HAP-1 (cell line): ENCODE data around the gene SLC5A6.
"Not testable (repeated sequence)": the region's sequence is repeated elsewhere in the genome, so short reads cannot be mapped to it uniquely, and the experiment has no call there.

Experiments used
- DNase-seq, 2 experiments: peaks; one replicate each; pipeline ENCODE4 v3.0.0-alpha.2; 2016 to 2020; ENCODE audit warnings: low spot score in 2 of 2
- H3K27me3 ChIP-seq: fragments of 250-450 bp; sonication (Bioruptor Pico); 2 replicates; pipeline ENCODE4 v1.5.1; 2020; ENCODE audit warnings: low read depth, mild to moderate bottlenecking, moderate library complexity
- H3K36me3 ChIP-seq: fragments of 250-450 bp; sonication (Bioruptor Pico); replicated peaks from 2 replicates; pipeline ENCODE4 v1.5.1; 2020; ENCODE audit warnings: mild to moderate bottlenecking
- H3K4me1 ChIP-seq: fragments of 250-450 bp; sonication (Bioruptor Pico); 2 replicates; pipeline ENCODE4 v1.5.1; 2020; ENCODE audit warnings: mild to moderate bottlenecking
- H3K4me3 ChIP-seq: fragments of 250-450 bp; sonication (Bioruptor Pico); 2 replicates; pipeline ENCODE4 v1.5.1; 2020; ENCODE audit warnings: mild to moderate bottlenecking, moderate library complexity
- H3K9me3 ChIP-seq: fragments of 250-450 bp; sonication (Bioruptor Pico); 2 replicates; pipeline ENCODE4 v1.5.1; 2020; ENCODE audit warnings: mild to moderate bottlenecking, moderate library complexity
- in situ Hi-C: fragments of 300-500 bp; cut with MboI; formaldehyde crosslinking; loops from 3 replicates; pipeline ENCODE4 v1.14.3; 2020; ENCODE audit warnings: low sequenced_read_pairs, inconsistent platforms, mixed read lengths

Gene SLC5A6

GRCh38 chr2:27206346-27206745, 5.7 kb downstream of the SLC5A6 start:
- Histone ChIP-seq H3K4me1 (peaks cover 16% of the 10 kb centered on the region), H3K36me3 (peaks cover 75% of the 10 kb centered on the region)

GRCh38 chr2:27205206-27205605, 6.9 kb downstream of the SLC5A6 start:
- H3K4me1 ChIP-seq, result peaks cover 11% of the 10 kb centered on the region
- H3K36me3 ChIP-seq, result peaks cover 80% of the 10 kb centered on the region
- no peak overlapping the region for H3K4me3 ChIP-seq
- DNase-seq, result no peak
- H3K27me3 ChIP-seq, result no peaks in the 10 kb centered on the region
- in situ Hi-C loops, result no loop called here
- no peaks in the 10 kb centered on the region for H3K9me3 ChIP-seq

More at GRCh38 chr2:27206346-27206745, 5.7 kb downstream of the SLC5A6 start:
- no peaks in the 10 kb centered on the region for H3K9me3 ChIP-seq
- H3K4me3 ChIP-seq, result no peak overlapping the region
- DNase-seq, result no peak
- in situ Hi-C loops, result no loop called here
- no peaks in the 10 kb centered on the region for H3K27me3 ChIP-seq

DNA sequence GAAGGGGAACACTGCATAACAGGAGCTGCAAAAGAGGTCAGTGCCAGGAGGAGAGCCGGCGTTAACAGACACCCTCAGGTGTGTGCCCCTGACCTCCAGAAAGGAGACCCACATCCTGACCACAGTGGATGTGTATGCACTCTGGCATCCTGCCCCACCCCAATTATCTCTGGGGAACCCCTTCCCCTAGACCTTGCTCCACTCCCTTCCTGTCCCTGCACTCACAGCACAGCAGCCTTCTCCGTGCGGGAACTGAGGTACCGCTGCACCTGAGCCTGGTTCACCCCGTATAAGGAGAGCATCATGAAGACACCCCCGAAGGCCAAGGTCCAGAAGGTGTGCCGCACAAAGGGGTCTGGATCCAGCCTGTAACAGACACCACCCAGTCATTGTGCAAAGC, 7.5 kb downstream of the SLC5A6 start:
- Histone ChIP-seq H3K4me3 (no peak overlapping the region), H3K4me1 (peaks cover 7% of the 10 kb centered on the region), H3K27me3 (no peaks in the 10 kb centered on the region), H3K36me3 (peaks cover 86% of the 10 kb centered on the region), H3K9me3 (no peaks in the 10 kb centered on the region)
- no peak for DNase-seq
- in situ Hi-C loops, result no loop called here

DNA sequence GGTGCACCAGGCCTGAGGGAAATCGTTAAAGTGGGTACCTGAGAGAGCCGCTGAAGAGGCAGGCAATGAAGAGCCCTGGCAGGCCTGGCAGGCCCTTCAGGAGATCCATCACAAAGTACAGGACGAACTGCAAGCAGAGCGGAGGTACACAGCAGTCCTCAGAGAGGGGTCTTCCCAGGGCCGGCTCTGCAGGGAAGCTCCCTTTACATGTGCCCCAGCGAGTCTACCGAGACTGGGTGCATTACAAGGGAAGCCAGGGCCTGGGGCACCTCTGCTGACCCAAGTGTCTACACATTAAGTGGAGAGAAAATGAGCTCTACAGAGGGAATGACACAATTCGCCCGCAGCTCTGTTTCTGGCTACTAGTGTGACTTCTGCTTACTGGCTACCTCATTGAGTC, 8.3 kb downstream of the SLC5A6 start:
- no peaks in the 10 kb centered on the region for H3K9me3 ChIP-seq
- in situ Hi-C loops, result no loop called here
- no peaks in the 10 kb centered on the region for H3K27me3 ChIP-seq
- H3K4me1 ChIP-seq, result no peaks in the 10 kb centered on the region; the same call in 1 of the 2 replicates
- H3K36me3 ChIP-seq, result peaks cover 88% of the 10 kb centered on the region
- no peak overlapping the region for H3K4me3 ChIP-seq
- DNase-seq, result no peak

DNA sequence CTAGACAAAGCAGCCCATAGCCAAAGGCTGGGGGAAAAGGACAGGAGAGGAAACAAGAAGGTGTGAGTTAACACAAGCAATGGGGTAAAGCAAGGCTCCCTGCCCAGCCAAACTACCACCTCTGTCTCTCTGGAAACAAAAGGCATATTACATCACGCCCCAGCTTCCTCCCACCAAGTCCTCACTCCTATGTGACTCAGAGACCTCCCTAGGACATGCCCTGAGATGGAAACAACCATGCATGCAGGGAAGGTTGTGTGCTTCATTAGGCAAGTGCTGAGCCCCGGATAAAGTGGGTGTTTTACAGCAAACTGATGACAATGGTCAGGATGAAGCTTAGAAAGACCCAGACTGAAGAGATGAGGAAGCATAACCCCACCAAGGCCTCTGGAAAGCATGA, 9.2 kb downstream of the SLC5A6 start:
- Histone ChIP-seq H3K4me3 (no peak overlapping the region), H3K4me1 (no peaks in the 10 kb centered on the region), H3K36me3 (peaks cover 80% of the 10 kb centered on the region), H3K27me3 (no peaks in the 10 kb centered on the region), H3K9me3 (no peaks in the 10 kb centered on the region)
- DNase-seq, result no peak
- in situ Hi-C loops, result no loop called here

DNA sequence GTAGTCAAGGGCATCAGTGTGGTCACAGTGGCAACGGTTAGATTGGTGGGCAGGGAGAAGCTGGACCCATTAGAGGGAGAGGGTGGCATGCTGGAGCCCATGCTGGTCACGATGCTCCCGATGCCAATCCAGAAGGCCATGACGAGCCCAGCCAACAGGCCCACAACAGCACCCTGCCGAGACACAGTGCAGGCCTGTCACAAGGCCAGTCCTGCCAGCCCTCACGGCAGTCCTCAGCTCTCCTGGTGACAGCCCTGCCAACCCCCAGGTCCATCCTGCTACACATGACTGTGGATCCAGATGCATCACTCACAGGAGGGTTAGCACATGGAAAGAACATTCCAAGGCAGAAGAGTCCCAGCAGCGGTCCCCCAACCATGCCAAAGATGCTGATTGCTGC, 10.4 kb downstream of the SLC5A6 start:
- Histone ChIP-seq H3K4me3 (no peak overlapping the region), H3K36me3 (peaks cover 68% of the 10 kb centered on the region), H3K4me1 (no peaks in the 10 kb centered on the region), H3K27me3 (no peaks in the 10 kb centered on the region), H3K9me3 (no peaks in the 10 kb centered on the region)
- in situ Hi-C loops, result no loop called here
- DNase-seq, result no peak

DNA sequence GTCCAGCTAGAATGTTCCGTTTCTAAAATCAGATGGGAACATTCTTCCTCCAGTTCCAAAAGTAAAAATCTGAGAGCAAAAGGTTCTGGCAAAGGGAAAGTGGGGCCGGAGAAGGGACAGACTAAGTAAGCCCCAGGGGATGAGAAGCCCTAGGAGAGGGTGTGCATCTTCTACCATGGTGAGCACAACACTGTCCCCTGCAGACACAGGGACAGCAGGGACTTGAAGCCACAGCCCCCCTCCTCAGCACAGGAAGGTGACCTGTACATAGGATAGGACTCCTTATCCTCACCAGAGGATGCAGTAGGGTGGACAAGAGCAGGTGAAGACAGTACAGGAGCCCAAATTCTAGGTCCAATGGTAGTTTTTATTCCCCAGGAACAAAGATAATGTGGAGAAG, 12.8 kb downstream of the SLC5A6 start:
- DNase-seq, result no peak

DNA sequence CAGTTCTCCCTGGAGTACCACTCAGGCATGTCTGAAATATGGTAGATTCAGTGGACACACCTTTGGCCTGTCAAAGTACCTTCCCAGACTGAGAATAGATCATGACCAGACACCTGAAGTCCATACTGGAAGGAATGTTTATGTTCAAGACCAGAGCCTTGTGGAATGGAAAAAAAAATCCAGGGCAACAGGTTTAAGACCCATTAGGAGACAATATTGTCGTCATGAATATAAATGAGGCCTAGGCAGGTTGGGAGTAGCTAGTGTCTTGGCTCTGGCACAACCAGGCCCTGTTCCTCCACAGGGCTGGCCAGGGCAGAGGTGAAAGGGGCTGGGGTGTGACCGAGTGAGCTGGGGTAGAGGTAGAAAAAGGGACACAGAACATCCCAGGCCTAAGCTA, 13.4 kb downstream of the SLC5A6 start:
- in situ Hi-C loops, result loop anchor here (25.0 kb wide), 1 partner anchor 236 kb away; the partner anchor contains the start of gene MAPRE3
- Histone ChIP-seq H3K4me1 (no peaks in the 10 kb centered on the region), H3K9me3 (no peaks in the 10 kb centered on the region), H3K36me3 (peaks cover 38% of the 10 kb centered on the region), H3K4me3 (no peak overlapping the region), H3K27me3 (no peaks in the 10 kb centered on the region)
- no peak for DNase-seq

More for the DNA sequence above, 12.8 kb downstream of the SLC5A6 start:
- Histone ChIP-seq H3K4me1 (no peaks in the 10 kb centered on the region), H3K27me3 (no peaks in the 10 kb centered on the region), H3K36me3 (peaks cover 44% of the 10 kb centered on the region), H3K9me3 (no peaks in the 10 kb centered on the region), H3K4me3 (no peak overlapping the region)
- in situ Hi-C loops, result loop anchor here (25.0 kb wide), 1 partner anchor 237 kb away; the partner anchor contains the start of gene MAPRE3

DNA sequence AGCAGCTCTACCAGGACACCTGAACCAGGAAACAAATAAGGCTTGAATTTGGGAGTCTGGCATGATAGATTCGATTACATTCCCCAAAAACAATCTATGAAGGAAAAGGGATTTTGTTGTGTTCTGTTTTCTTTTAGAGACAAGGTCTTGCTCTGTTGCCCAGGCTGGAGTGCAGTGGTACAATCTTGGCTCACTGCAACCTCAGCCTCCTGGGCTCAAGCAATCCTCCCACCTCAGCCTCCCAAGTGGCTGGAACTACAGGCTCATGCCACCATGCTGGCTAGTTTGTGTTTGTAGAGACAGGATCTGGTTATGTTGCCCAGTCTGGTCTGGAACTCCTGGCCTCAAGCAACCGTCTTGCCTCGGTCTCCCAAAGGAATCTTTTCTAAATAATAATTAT, 14.0 kb downstream of the SLC5A6 start:
- peaks cover 32% of the 10 kb centered on the region for H3K36me3 ChIP-seq
- in situ Hi-C loops, result loop anchor here (25.0 kb wide), 1 partner anchor 236 kb away; the partner anchor contains the start of gene MAPRE3
- not testable (repeated sequence) for DNase-seq, H3K4me3 ChIP-seq, H3K9me3 ChIP-seq, H3K27me3 ChIP-seq, H3K4me1 ChIP-seq

- H3K9me3 ChIP-seq, DNase-seq, H3K4me3 ChIP-seq, H3K27me3 ChIP-seq, H3K4me1 ChIP-seq: not testable (repeated sequence)
- peaks cover 16% of the 10 kb centered on the region for H3K36me3 ChIP-seq
- in situ Hi-C loops, result loop anchor here (25.0 kb wide), 1 partner anchor 233 kb away; the partner anchor contains the start of gene MAPRE3
These were observed 16.3 kb downstream of the SLC5A6 start for GRCh38 chr2:27195799-27196198.

- Histone ChIP-seq H3K4me3 (no peak overlapping the region), H3K27me3 (no peaks in the 10 kb centered on the region), H3K9me3 (no peaks in the 10 kb centered on the region), H3K4me1 (no peaks in the 10 kb centered on the region), H3K36me3 (peaks cover 9% of the 10 kb centered on the region)
- in situ Hi-C loops, result loop anchor here (25.0 kb wide), 1 partner anchor 232 kb away; the partner anchor contains the start of gene MAPRE3
- DNase-seq, result no peak
These were observed 17.3 kb downstream of the SLC5A6 start for GRCh38 chr2:27194538-27195354.

- no peaks in the 10 kb centered on the region for H3K4me1 ChIP-seq
- DNase-seq, result peak in 1 of 2 experiments; percentile 57
- in situ Hi-C loops, result loop anchor here (25.0 kb wide), 1 partner anchor 229 kb away; the partner anchor contains the start of gene MAPRE3
- no peaks in the 10 kb centered on the region for H3K36me3 ChIP-seq
- H3K27me3 ChIP-seq, result no peaks in the 10 kb centered on the region
- H3K4me3 ChIP-seq, result no peak overlapping the region
- no peaks in the 10 kb centered on the region for H3K9me3 ChIP-seq
These were observed 20.8 kb downstream of the SLC5A6 start for GRCh38 chr2:27191070-27191829.

- Histone ChIP-seq H3K9me3 (no peaks in the 10 kb centered on the region), H3K4me3 (no peak overlapping the region), H3K4me1 (no peaks in the 10 kb centered on the region), H3K27me3 (no peaks in the 10 kb centered on the region), H3K36me3 (no peaks in the 10 kb centered on the region)
- no peak for DNase-seq
- in situ Hi-C loops, result loop anchor here (25.0 kb wide), 1 partner anchor 228 kb away; the partner anchor contains the start of gene MAPRE3
These were observed 22.1 kb downstream of the SLC5A6 start for GRCh38 chr2:27189989-27190388.
